Stimulated activated CD4-positive, alpha-beta T cell treated with anti-CD3 and anti-CD28 coated beads, TNF-alpha, amount 100 ng/mL, for 24 hours (primary cell): ENCODE results near the gene UBA1.

ENCODE experiments used
- DNase-seq, 3 experiments: peaks; one replicate each; pipeline ENCODE4 v3.0.0-alpha.2; 2020; ENCODE audit warnings: low read depth in 3 of 3

Gene UBA1

GRCh38 chrX:47212381-47213293 is 19.0 kb downstream of the UBA1 start:
- no peak for DNase-seq

- DNase-seq = no peak
Measured at GRCh38 chrX:47214435-47215077, 20.9 kb downstream of the UBA1 start.

GRCh38 chrX:47215291-47215900 is 21.8 kb downstream of the UBA1 start:
- DNase-seq = no peak

GRCh38 chrX:47216393-47216925 is 22.8 kb downstream of the UBA1 start:
- no peak for DNase-seq

GRCh38 chrX:47217121-47217851 is 23.7 kb downstream of the UBA1 start:
- DNase-seq = no peak

- DNase-seq = peak; percentile 82 to 92 (median 90)
Measured at GRCh38 chrX:47217852-47218279, 24.2 kb downstream of the UBA1 start.

GRCh38 chrX:47218280-47218919 is 24.8 kb downstream of the UBA1 start, which contains the start of gene CDK16:
Gene CDK16 (plus strand): TSS chrX:47218681. CDS start chrX:47223558, 4,877 bp downstream.
- peak; percentile 27 to 57 (median 45) for DNase-seq

- DNase-seq = peak; percentile 26 to 31 (median 28)
Measured at GRCh38 chrX:47218920-47219815, 25.5 kb downstream of the UBA1 start.

- DNase-seq = no peak
Measured at GRCh38 chrX:47221756-47222155, 28.1 kb downstream of the UBA1 start.

- no peak for DNase-seq
Measured at GRCh38 chrX:47222751-47223350, 29.2 kb downstream of the UBA1 start.

- DNase-seq = no peak
Measured at GRCh38 chrX:47223476-47224250, 30.0 kb downstream of the UBA1 start.

- DNase-seq = no peak
Measured at GRCh38 chrX:47224266-47224895, 30.8 kb downstream of the UBA1 start.

- no peak for DNase-seq
Measured at GRCh38 chrX:47224896-47225290, 31.3 kb downstream of the UBA1 start.

- DNase-seq = no peak
Measured at GRCh38 chrX:47226071-47226470, 32.4 kb downstream of the UBA1 start.

GRCh38 chrX:47226531-47227333 is 33.1 kb downstream of the UBA1 start:
- DNase-seq = no peak

GRCh38 chrX:47227334-47227583 is 33.6 kb downstream of the UBA1 start:
- DNase-seq = no peak

GRCh38 chrX:47228550-47229270 is 35.1 kb downstream of the UBA1 start:
- no peak for DNase-seq
